SK-N-SH treated with all-trans-retinoic acid at 6 μM for 48 hours (cell line): ENCODE results near the gene GNB2.

Source experiments
- ARNTL ChIP-seq: fragments of 450-650 bp; formaldehyde crosslinking; IDR thresholded peaks from 2 replicates; pipeline ENCODE4 v1.5.0; 2020; ENCODE audit warnings: low read depth, mild to moderate bottlenecking, moderate library complexity, borderline replicate concordance
- CSDC2 ChIP-seq: fragments of 250-450 bp; sonication (Bioruptor Pico); IDR thresholded peaks from 2 replicates; pipeline ENCODE4 v1.5.0; 2020; ENCODE audit warnings: mild to moderate bottlenecking, moderate library complexity
- CSRNP3 ChIP-seq: fragments of 250-450 bp; sonication (Bioruptor Pico); IDR thresholded peaks from 2 replicates; pipeline ENCODE4 v1.5.1; 2021; ENCODE audit warnings: mild to moderate bottlenecking, moderate library complexity
- GLIS3 ChIP-seq: fragments of 250-450 bp; sonication (Bioruptor Pico); IDR thresholded peaks from 2 replicates; pipeline ENCODE4 v1.5.0; 2020; ENCODE audit warnings: mild to moderate bottlenecking, moderate library complexity
- SNAI2 ChIP-seq: fragments of 250-450 bp; sonication (Bioruptor Pico); IDR thresholded peaks from 2 replicates; pipeline ENCODE4 v1.5.0; 2020; ENCODE audit warnings: mild to moderate bottlenecking, moderate library complexity
- TOX ChIP-seq: fragments of 250-450 bp; sonication (Bioruptor Pico); IDR thresholded peaks from 2 replicates; pipeline ENCODE4 v1.8.0; 2021; ENCODE audit warnings: mild to moderate bottlenecking, moderate library complexity, borderline replicate concordance
- ZFP3 ChIP-seq: fragments of 250-450 bp; sonication (Bioruptor Pico); IDR thresholded peaks from 2 replicates; pipeline ENCODE4 v1.5.0; 2020; ENCODE audit warnings: mild to moderate bottlenecking, moderate library complexity
- ZNF565 ChIP-seq: fragments of 450-650 bp; formaldehyde crosslinking; conservative IDR thresholded peaks from 2 replicates; pipeline ENCODE4 v1.5.0; 2020; ENCODE audit warnings: low read depth, mild to moderate bottlenecking, moderate library complexity
- ZNF8 ChIP-seq: fragments of 450-650 bp; formaldehyde crosslinking; IDR thresholded peaks from 2 replicates; pipeline ENCODE4 v1.5.0; 2020; ENCODE audit warnings: mild to moderate bottlenecking, moderate library complexity
- TF ChIP-seq, protein P1 (sequence below): fragments of 250-450 bp; sonication (Bioruptor Pico); IDR thresholded peaks from 2 replicates; pipeline ENCODE4 v1.5.1; 2020; ENCODE audit warnings: low read depth, mild to moderate bottlenecking, moderate library complexity
- TF ChIP-seq, protein P2 (sequence below): fragments of 250-450 bp; sonication (Bioruptor Pico); IDR thresholded peaks from 2 replicates; pipeline ENCODE4 v1.8.0; 2021; ENCODE audit warnings: low read depth, mild to moderate bottlenecking, moderate library complexity, borderline replicate concordance
- TF ChIP-seq, protein P3 (sequence below): fragments of 250-450 bp; sonication (Bioruptor Pico); IDR thresholded peaks from 2 replicates; pipeline ENCODE4 v1.8.0; 2020; ENCODE audit warnings: mild to moderate bottlenecking, moderate library complexity, borderline replicate concordance

- TF ChIP-seq, protein P1, sequence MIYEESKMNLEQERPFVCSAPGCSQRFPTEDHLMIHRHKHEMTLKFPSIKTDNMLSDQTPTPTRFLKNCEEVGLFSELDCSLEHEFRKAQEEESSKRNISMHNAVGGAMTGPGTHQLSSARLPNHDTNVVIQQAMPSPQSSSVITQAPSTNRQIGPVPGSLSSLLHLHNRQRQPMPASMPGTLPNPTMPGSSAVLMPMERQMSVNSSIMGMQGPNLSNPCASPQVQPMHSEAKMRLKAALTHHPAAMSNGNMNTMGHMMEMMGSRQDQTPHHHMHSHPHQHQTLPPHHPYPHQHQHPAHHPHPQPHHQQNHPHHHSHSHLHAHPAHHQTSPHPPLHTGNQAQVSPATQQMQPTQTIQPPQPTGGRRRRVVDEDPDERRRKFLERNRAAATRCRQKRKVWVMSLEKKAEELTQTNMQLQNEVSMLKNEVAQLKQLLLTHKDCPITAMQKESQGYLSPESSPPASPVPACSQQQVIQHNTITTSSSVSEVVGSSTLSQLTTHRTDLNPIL (CRISPR knock-in tag) = no peak
- TF ChIP-seq ARNTL = no peak
- no peak for TF ChIP-seq TOX
- TF ChIP-seq, protein P2, sequence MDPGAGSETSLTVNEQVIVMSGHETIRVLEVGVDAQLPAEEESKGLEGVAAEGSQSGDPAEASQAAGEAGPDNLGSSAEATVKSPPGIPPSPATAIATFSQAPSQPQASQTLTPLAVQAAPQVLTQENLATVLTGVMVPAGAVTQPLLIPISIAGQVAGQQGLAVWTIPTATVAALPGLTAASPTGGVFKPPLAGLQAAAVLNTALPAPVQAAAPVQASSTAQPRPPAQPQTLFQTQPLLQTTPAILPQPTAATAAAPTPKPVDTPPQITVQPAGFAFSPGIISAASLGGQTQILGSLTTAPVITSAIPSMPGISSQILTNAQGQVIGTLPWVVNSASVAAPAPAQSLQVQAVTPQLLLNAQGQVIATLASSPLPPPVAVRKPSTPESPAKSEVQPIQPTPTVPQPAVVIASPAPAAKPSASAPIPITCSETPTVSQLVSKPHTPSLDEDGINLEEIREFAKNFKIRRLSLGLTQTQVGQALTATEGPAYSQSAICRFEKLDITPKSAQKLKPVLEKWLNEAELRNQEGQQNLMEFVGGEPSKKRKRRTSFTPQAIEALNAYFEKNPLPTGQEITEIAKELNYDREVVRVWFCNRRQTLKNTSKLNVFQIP (CRISPR knock-in tag) = no peak
- no peak for TF ChIP-seq CSRNP3
- TF ChIP-seq CSDC2 (CRISPR knock-in tag) = no peak
- TF ChIP-seq, protein P3, sequence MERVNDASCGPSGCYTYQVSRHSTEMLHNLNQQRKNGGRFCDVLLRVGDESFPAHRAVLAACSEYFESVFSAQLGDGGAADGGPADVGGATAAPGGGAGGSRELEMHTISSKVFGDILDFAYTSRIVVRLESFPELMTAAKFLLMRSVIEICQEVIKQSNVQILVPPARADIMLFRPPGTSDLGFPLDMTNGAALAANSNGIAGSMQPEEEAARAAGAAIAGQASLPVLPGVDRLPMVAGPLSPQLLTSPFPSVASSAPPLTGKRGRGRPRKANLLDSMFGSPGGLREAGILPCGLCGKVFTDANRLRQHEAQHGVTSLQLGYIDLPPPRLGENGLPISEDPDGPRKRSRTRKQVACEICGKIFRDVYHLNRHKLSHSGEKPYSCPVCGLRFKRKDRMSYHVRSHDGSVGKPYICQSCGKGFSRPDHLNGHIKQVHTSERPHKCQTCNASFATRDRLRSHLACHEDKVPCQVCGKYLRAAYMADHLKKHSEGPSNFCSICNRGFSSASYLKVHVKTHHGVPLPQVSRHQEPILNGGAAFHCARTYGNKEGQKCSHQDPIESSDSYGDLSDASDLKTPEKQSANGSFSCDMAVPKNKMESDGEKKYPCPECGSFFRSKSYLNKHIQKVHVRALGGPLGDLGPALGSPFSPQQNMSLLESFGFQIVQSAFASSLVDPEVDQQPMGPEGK = no peak
- no peak for TF ChIP-seq ZNF565 (CRISPR knock-in tag)
- no peak for TF ChIP-seq SNAI2 (CRISPR knock-in tag)
- TF ChIP-seq ZNF8 (CRISPR knock-in tag) = no peak
- TF ChIP-seq ZFP3 (CRISPR knock-in tag) = no peak
- no peak for TF ChIP-seq GLIS3 (CRISPR knock-in tag)
Observed at GRCh38 chr7:100685049-100685605, 11.6 kb downstream of the GNB2 start.
